Measurements from ENCODE around the gene TFDP2. TPM values are rescaled to one million over a fixed set of nuclear protein-coding genes. Genes with fewer than 3 reads are reported as not detected.

Gene TFDP2
- total and polyA plus RNA-seq, 2 of the 8 experiments (the other 6 are each of a cell fraction or from before 2014, with no cell fraction given), result 41.1 to 119 TPM

GRCh38 chr3:141900343-141900742 is 249.0 kb downstream of the TFDP2 start:
- Histone ChIP-seq H4K5ac (ENCODE audit: insufficient read length, low read depth, low read length) (no peak overlapping the region), H2BK120ac (replicated peaks; ENCODE audit: low read depth, low read length) (no peak overlapping the region), H3K79me1 (ENCODE audit: low read depth, low read length) (peaks cover 5% of the 10 kb centered on the region), H3K79me2 (ENCODE audit: control insufficient read depth in 1 of 2, insufficient read depth in 2 of 2, low read length in 2 of 2) (peaks cover 6 to 63% of the 10 kb centered on the region in 2 experiments; a peak in 3 of 4 replicates), H3K56ac (replicated peaks; ENCODE audit: insufficient read length, low read depth, low read length) (no peak overlapping the region), H2BK12ac (ENCODE audit: low read depth, low read length) (no peak overlapping the region), H3K4me2 (ENCODE audit: insufficient read depth in 1 of 2, low read depth in 2 of 2, low read length in 2 of 2) (no peak overlapping the region), H3K36me3 (ENCODE audit: control insufficient read depth in 2 of 4, insufficient read depth in 4 of 4, low read length in 3 of 4) (peaks cover 0 to 51% (median 21%) of the 10 kb centered on the region in 4 experiments; a peak in 6 of 8 replicates), H2AK5ac (ENCODE audit: low read depth, low read length) (no peak overlapping the region), H4K8ac (ENCODE audit: extremely low read depth, insufficient read depth, low read length) (no peak overlapping the region), H3K4me3 (ENCODE audit: extremely low read depth in 1 of 4, insufficient read depth in 2 of 4, low read depth in 3 of 4, low read length in 4 of 4) (no peak overlapping the region), H3K4me1 (replicated peaks in 1 of 4; ENCODE audit: control insufficient read depth in 3 of 4, insufficient read depth in 4 of 4, low read length in 3 of 4) (no peaks in the 10 kb centered on the region), H3K9me3 (ENCODE audit: insufficient read depth in 2 of 2, low read depth in 1 of 2, low read length in 1 of 2) (peaks cover 14% of the 10 kb centered on the region in 2 experiments), H4K20me1 (replicated peaks in 1 of 2; ENCODE audit: control insufficient read depth in 1 of 2, insufficient read depth in 2 of 2, low read length in 2 of 2) (peaks cover 0 to 5% of the 10 kb centered on the region in 2 experiments), H3K23me2 (ENCODE audit: low read depth, low read length) (no peaks in the 10 kb centered on the region), H2BK5ac (ENCODE audit: low read depth, low read length) (no peak overlapping the region), H3K4ac (replicated peaks; ENCODE audit: insufficient read length, low read depth, low read length) (no peak overlapping the region), H3K27me3 (replicated peaks in 1 of 4; ENCODE audit: control insufficient read depth in 3 of 4, extremely low read depth in 1 of 4, insufficient read depth in 3 of 4, low read length in 3 of 4) (peaks cover 0 to 2% (median 0%) of the 10 kb centered on the region in 4 experiments; a peak in 1 of 7 replicates), H3K9ac (replicated peaks in 1 of 4; ENCODE audit: extremely low read depth in 1 of 4, low read depth in 3 of 4, low read length in 3 of 4) (no peak overlapping the region), H2BK15ac (ENCODE audit: low read length) (no peak overlapping the region), H2BK20ac (ENCODE audit: low read length) (no peak overlapping the region), H4K91ac (replicated peaks; ENCODE audit: insufficient read length, low read length) (no peak overlapping the region), H3K23ac (ENCODE audit: insufficient read length) (no peak overlapping the region), H3K14ac (ENCODE audit: insufficient read length) (no peak overlapping the region), H3K18ac (ENCODE audit: extremely low read depth, low read length) (no peak overlapping the region), H2AFZ (ENCODE audit: low read length) (no peak overlapping the region), H3K27ac (ENCODE audit: low read depth, low read length) (no peak overlapping the region)
- CTCF ChIA-PET (ENCODE audit: partially characterized antibody), result interaction anchor here (0.6 to 3.6 kb wide), 3 partner anchors 13 to 428 kb away, joined by 3 to 20 read pairs (median 3); no protein-coding TSS in a partner anchor
- 83% methylated on average over 3 of the region's 3 CpGs; no CpG with 5 or more reads in 1 of the 2 experiments for WGBS, 2 experiments (ENCODE audit: extremely low coverage in 1 of 2, insufficient coverage in 1 of 2, insufficient read length in 1 of 2, insufficient replicate concordance in 2 of 2, low coverage in 1 of 2, low lambda C conversion rate in 2 of 2, missing lambda C conversion rate in 1 of 2)
- DNase-seq (ENCODE audit: low read depth in 1 of 2, low spot score in 2 of 2) (no peak), FAIRE-seq (no peak)
- POLR2A ChIA-PET (ENCODE audit: partially characterized antibody), result interaction anchor here (1.2 kb wide), 1 partner anchor 8 kb away, joined by 4 read pairs; no protein-coding TSS in a partner anchor
- no peak for TF ChIP-seq EGR1 (IDR thresholded peaks at IDR 0.05; ENCODE audit: borderline replicate concordance, low read depth, low read length)
- TF ChIP-seq SRF (IDR thresholded peaks at IDR 0.05; ENCODE audit: low read depth, low read length), result no peak
- TF ChIP-seq CEBPB (IDR thresholded peaks at IDR 0.05; ENCODE audit: low read depth, low read length), result no peak
- no peak for TF ChIP-seq GABPA (IDR thresholded peaks at IDR 0.05; ENCODE audit: borderline replicate concordance, insufficient read depth, low read length)
- TF ChIP-seq SP4 (IDR thresholded peaks at IDR 0.05; ENCODE audit: low read length), result no peak
- TF ChIP-seq RBBP5 (IDR thresholded peaks at IDR 0.05; ENCODE audit: borderline replicate concordance, low read depth, low read length), result no peak
- no peak for TF ChIP-seq FOSL1 (IDR thresholded peaks at IDR 0.05; ENCODE audit: insufficient read depth, low read depth, low read length)
- TF ChIP-seq JUN (IDR thresholded peaks at IDR 0.05; ENCODE audit: low read depth, low read length), result no peak
- TF ChIP-seq POLR2A (IDR thresholded peaks at IDR 0.05; ENCODE audit: control extremely low read depth in 1 of 2, low read depth in 2 of 2, low read length in 2 of 2), result no peak
- no peak for TF ChIP-seq CHD2 (IDR thresholded peaks at IDR 0.05; ENCODE audit: low read length)
- TF ChIP-seq KDM5A (IDR thresholded peaks at IDR 0.05; ENCODE audit: low read length), result no peak
- TF ChIP-seq SAP30 (IDR thresholded peaks at IDR 0.05; ENCODE audit: insufficient read depth, insufficient replicate concordance, low read length), result no peak
- no peak for TF ChIP-seq TCF12 (IDR thresholded peaks at IDR 0.05; ENCODE audit: low read depth, low read length)
- TF ChIP-seq TEAD4 (IDR thresholded peaks at IDR 0.05; ENCODE audit: low read depth, low read length), result no peak
- TF ChIP-seq JUND (IDR thresholded peaks at IDR 0.05; ENCODE audit: low read length), result no peak
- TF ChIP-seq SUZ12 (IDR thresholded peaks at IDR 0.05; ENCODE audit: low read length), result no peak

Measured in H1 (cell line).